ENCODE measurements around the gene DLGAP5.

The DLGAP5 gene

DNA sequence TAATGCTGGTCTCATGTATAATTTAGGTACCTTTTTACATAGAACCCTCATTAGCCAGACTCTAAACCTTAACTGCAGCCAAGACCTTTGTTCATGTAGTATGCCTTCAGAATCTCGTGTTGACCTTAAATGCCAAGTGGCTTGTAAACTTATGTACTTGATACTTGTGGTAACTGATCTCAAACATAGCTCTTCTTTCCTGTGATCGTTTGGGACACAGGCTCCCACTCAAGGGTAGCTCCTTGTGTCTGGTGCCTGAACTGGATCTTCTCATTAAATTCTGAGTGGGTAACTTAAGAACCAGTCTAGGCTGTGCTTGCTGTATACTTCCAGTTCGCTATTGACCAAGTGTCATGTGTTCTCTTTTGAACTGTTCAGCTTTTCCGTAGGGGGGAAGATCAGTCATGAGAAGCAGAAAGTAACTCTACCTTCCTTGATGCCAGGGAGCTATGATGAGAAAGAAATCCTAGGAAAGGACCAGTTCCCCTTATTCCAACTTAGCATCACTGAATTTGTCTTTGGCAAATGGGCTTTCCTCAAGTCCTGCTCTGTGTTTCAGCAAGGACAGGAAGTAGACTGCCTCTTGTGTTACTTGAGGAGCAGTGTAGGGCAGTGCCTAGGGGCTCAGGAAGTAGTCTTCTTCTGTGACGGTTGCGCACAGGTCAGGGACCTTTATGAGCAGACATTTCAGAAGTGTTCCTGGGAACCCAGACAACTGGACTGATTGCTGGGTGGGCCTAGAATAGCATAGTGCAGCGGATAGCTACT is 59.8 kb downstream of the DLGAP5 start:
- H3K4me3 ChIP-seq (ENCODE audit: low read depth, low read length): no peak overlapping the region

GRCh38 chr14:55130196-55130550 is 61.2 kb downstream of the DLGAP5 start:
- H3K4me3 ChIP-seq (ENCODE audit: low read depth, low read length): peak overlapping the region; percentile 54

DNA sequence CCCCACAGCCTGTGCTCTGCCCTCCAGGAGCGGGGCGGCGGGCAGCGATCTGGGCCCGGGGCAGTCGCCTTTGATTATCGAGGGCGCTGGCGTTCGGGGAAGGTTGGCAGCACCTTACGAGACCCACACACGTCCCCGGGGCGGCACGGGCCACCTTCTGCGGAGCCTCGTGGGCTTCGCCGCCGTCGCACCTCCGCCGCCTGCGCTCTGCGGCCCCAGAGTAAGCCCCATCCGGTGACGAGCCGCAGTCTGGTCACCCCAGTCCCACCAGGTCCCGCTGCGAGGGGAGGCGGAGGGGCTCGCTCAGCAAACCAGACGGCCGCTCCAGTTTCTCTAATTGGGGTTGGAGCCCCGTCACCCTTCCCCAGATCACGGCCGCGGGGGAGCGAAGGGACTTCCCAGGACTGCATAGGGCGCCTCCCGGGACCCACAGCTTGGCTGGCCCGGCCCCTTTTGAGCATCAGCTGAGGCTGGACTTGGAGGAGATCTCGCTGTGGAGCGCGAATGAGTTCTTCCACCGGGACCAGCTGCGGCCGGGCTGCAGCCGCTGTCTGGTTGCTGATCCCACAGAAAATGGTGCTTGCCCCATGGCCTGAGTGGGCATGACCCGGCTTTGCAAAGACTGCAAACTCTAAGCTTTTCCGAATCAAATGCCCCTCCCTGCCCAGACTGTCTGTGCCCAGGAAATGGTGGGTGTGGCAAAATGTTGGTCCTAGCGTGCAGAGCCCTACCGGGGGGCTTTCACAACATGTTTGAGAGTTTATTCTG is 61.8 kb downstream of the DLGAP5 start:
- H3K4me3 ChIP-seq (ENCODE audit: low read depth, low read length): peak overlapping the region; percentile 54

DNA sequence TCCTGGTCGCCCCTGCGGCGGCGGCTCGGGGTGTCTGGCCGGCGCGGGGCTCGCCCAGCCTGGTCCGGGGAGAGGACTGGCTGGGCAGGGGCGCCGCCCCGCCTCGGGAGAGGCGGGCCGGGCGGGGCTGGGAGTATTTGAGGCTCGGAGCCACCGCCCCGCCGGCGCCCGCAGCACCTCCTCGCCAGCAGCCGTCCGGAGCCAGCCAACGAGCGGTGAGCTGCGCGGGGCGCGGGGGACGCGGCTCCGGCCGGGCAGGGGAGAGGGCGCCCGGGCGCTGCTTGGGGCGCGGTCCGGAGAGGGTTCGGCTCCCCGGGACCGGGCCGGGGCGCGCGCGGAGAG is 62.3 kb downstream of the DLGAP5 start, which contains the start of gene LGALS3:
Gene LGALS3, plus strand, starts transcription at position 167 of the 342 bp plus-strand sequence. CDS start 8,122 bp downstream, outside the sequence.
- H3K4me3 ChIP-seq (ENCODE audit: low read depth, low read length): peak within 1 kb of the TSS; percentile 54

- H3K4me3 ChIP-seq (ENCODE audit: low read depth, low read length): peak overlapping the region; percentile 54
Measured at GRCh38 chr14:55128386-55129085, 62.8 kb downstream of the DLGAP5 start.

GRCh38 chr14:55127460-55127951 is 63.9 kb downstream of the DLGAP5 start:
- no peak overlapping the region for H3K4me3 ChIP-seq (ENCODE audit: low read depth, low read length)

GRCh38 chr14:55126932-55127459 is 64.4 kb downstream of the DLGAP5 start:
- no peak overlapping the region for H3K4me3 ChIP-seq (ENCODE audit: low read depth, low read length)

GRCh38 chr14:55126034-55126433 is 65.4 kb downstream of the DLGAP5 start:
- H3K4me3 ChIP-seq (ENCODE audit: low read depth, low read length): no peak overlapping the region

GRCh38 chr14:55125403-55125802 is 66.0 kb downstream of the DLGAP5 start:
- H3K4me3 ChIP-seq (ENCODE audit: low read depth, low read length): no peak overlapping the region

DNA sequence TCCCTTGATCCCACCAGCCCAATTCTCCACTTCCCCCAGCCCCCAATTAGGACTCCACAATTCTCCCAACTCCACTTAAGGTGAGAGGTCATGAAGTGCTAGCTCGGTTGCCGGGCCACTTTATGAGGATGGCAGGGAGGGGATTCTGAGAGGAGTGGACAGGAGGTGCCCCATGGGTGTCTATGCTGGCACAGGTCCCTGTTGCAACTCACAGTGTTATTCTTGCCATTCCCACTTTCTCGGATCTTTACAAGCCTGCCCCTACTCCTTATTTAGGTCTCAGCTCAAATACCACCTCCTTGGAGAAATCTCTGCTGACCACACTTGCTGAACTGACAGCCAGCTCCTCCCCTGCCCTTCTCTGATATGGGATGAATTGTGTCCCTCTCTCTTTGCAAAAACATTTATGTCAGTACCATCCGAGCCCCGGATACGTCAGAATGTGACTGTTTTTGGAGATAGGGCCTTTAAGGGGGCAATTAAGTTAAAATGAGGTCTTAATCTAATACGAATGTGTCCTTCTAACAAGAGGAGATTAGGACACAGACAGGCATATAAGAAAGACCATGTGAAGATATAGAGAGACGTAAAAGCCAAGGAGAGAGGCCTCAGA is 66.5 kb downstream of the DLGAP5 start:
- no peak overlapping the region for H3K4me3 ChIP-seq (ENCODE audit: low read depth, low read length)

DNA sequence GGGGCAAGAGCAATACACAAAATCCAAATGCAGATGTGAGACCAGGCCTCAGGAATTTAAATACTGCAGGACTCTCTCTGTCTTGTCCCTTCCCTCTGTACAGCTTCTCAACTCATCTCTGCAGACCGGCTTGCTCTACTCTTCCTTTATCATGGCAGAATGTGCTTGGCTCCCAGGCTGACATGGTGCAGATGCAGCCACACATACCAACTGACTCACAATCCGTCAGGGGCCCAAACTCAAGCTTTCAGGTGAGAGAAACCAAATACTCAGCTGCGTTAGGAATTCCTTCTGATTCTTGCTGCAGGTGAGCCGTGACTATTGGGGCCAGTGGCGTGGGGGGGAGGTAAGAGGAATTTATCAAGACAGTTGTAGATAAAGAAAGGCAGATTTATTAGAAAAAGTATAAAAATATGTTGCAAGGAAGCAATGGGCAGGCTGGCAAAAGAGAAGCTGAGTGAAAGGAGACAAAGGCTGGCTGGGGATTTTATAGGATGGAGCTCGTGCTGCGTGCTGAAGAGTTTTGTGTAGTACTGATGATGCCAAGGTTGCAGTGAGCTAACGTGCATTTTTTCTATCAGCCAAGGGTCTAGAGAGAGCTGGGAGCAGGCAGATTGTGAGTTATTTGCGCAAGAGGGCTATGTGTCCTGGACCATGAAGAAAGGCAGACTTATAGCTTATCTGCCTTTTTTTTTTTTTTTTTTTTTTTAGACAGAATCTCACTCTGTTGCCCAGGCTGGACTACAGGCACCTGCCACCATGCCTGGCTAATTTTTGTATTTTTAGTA is 67.3 kb downstream of the DLGAP5 start:
- no peak overlapping the region for H3K4me3 ChIP-seq (ENCODE audit: low read depth, low read length)

GRCh38 chr14:55123101-55123500 is 68.3 kb downstream of the DLGAP5 start:
- H3K4me3 ChIP-seq (ENCODE audit: low read depth, low read length): no peak overlapping the region

DNA sequence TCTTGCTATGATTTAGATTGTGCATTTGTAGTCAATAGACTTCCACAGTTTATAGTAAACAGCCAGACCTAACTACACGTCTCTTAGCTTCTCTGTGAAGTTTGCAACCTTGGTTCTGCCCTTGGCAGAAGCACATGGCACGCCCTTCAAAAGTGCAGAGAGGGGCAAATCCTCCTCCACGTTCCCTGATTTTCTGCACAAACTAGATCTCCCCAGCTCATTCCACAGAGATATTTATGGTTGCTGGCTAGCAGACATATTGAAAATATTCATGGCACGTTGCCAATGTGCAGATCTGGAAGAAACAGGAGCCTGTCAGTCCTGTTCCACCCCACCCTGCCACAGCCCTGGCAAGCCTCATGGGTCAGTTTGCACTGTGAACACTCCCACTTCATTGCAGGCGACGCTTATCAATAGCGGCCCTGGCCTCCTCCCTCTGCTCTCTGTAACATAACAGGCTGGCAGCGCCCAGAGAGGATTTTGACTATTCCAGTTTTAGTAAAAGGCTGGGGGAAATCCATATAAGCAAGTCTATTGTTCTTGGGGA is 68.9 kb downstream of the DLGAP5 start:
- H3K4me3 ChIP-seq (ENCODE audit: low read depth, low read length): no peak overlapping the region

- no peak overlapping the region for H3K4me3 ChIP-seq (ENCODE audit: low read depth, low read length)
Measured at GRCh38 chr14:55121628-55122439, 69.6 kb downstream of the DLGAP5 start.

DNA sequence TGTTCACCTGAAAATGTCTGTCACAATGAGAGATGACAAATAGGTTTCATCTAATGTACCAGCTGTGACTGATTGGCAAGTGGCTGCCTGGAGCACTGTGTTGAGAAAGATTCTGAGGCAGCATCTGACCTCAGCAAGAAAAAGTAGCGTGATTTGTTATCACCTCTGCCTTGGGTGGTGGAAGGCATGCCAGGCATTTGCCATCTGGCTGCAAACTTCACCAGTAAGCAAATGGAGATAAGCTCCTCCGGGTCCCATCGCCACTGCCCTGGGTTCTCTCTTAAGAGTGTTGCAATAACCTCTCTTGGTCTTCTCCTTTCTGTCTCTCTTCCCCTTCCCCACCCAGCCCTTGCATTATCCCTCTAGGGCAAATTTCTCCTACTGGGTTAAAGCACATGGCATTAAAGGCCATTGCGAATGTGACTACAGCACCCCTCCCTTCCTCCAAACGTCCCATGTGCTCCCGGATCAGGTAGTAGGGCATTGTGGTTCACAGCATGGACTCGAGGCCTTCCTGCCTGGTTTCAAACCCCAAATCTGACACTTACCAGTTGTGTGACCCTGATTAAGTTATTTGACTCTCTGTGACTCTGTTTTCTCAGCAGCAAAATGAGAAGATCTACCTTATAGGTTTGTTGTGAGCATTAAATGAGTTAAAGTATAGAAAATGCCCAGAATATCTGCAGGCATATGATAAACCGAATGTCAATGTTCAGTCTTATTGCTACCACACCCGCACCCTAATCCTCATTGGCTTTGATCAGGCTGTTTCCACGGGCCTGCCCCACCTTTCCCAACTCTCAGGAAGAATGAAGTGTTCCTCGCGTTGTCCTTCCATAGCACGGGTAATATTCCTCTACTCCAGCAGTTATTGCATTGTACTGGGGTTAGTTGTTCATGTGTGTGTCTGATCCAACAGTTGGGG is 70.6 kb downstream of the DLGAP5 start:
- H3K4me3 ChIP-seq (ENCODE audit: low read depth, low read length): no peak overlapping the region

DNA sequence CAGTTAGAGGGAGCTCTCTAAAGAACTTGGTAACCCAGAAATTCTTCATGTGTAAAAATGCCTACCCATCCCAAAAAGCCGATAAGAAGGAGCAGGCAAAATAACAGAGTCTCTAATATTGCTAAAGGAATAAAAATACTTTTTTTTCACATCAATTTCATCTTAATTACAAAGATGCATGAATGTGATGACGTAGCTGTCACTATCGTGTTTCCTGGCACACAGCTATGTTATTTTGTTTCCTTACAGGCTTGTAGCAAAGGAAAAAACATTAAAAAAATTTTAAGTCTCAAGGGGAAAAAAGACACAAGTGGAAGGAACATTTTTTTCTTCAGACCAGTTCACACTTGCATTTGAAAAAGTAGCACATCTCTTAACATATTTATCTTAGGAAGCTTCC is 72.6 kb downstream of the DLGAP5 start:
- no peak overlapping the region for H3K4me3 ChIP-seq (ENCODE audit: low read depth, low read length)

- no peak overlapping the region for H3K4me3 ChIP-seq (ENCODE audit: low read depth, low read length)
Measured at GRCh38 chr14:55117803-55118441, 73.5 kb downstream of the DLGAP5 start.

Data from iPS-11a (cell line).